ENCODE measurements around the gene ROR1.

The ROR1 gene

GRCh38 chr1:63759778-63760177 lies 14.0 kb upstream of the ROR1 start:
- ATAC-seq = no peak
- TF ChIP-seq, protein P1, sequence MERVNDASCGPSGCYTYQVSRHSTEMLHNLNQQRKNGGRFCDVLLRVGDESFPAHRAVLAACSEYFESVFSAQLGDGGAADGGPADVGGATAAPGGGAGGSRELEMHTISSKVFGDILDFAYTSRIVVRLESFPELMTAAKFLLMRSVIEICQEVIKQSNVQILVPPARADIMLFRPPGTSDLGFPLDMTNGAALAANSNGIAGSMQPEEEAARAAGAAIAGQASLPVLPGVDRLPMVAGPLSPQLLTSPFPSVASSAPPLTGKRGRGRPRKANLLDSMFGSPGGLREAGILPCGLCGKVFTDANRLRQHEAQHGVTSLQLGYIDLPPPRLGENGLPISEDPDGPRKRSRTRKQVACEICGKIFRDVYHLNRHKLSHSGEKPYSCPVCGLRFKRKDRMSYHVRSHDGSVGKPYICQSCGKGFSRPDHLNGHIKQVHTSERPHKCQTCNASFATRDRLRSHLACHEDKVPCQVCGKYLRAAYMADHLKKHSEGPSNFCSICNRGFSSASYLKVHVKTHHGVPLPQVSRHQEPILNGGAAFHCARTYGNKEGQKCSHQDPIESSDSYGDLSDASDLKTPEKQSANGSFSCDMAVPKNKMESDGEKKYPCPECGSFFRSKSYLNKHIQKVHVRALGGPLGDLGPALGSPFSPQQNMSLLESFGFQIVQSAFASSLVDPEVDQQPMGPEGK (CRISPR knock-in tag; IDR thresholded peaks at IDR 0.05; ENCODE audit: borderline replicate concordance) = no peak
- TF ChIP-seq ESRRG (CRISPR knock-in tag; IDR thresholded peaks at IDR 0.05) = no peak
- TF ChIP-seq RARB (CRISPR knock-in tag; IDR thresholded peaks at IDR 0.05) = no peak
- no peak for TF ChIP-seq SNAI2 (CRISPR knock-in tag; IDR thresholded peaks at IDR 0.05)
- no peak for TF ChIP-seq ZFP3 (CRISPR knock-in tag; IDR thresholded peaks at IDR 0.05)
- TF ChIP-seq ISL1 (CRISPR knock-in tag; IDR thresholded peaks at IDR 0.05) = no peak
- no peak for TF ChIP-seq BACH2 (CRISPR knock-in tag; IDR thresholded peaks at IDR 0.05; ENCODE audit: borderline replicate concordance)
- no peak for TF ChIP-seq ZNF70 (CRISPR knock-in tag; IDR thresholded peaks at IDR 0.05)
- TF ChIP-seq, protein P2, sequence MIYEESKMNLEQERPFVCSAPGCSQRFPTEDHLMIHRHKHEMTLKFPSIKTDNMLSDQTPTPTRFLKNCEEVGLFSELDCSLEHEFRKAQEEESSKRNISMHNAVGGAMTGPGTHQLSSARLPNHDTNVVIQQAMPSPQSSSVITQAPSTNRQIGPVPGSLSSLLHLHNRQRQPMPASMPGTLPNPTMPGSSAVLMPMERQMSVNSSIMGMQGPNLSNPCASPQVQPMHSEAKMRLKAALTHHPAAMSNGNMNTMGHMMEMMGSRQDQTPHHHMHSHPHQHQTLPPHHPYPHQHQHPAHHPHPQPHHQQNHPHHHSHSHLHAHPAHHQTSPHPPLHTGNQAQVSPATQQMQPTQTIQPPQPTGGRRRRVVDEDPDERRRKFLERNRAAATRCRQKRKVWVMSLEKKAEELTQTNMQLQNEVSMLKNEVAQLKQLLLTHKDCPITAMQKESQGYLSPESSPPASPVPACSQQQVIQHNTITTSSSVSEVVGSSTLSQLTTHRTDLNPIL (CRISPR knock-in tag; IDR thresholded peaks at IDR 0.05; ENCODE audit: low read depth) = no peak
- no peak for TF ChIP-seq OSR1 (CRISPR knock-in tag; IDR thresholded peaks at IDR 0.05)

DNA sequence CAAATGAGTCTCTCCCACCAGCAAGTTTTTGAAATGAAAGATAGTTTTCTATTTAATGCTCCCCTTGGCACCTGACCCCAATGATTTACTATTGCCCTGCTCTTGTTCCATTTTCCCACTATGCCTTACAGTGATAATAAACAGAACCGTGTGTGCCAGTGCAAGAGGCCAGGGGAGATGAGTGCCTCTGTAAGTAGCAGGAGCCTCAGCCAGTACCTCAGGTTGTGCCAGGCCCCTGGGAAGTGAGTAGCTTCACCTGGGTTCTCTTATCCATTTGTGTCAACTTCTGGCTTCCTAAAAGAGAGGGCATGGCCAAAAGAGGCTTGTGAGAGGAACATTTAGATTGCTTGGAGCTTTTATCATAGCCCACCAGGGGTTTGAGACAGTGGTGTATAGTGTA lies 3.4 kb upstream of the ROR1 start:
- no peak for ATAC-seq
- TF ChIP-seq, protein P3, sequence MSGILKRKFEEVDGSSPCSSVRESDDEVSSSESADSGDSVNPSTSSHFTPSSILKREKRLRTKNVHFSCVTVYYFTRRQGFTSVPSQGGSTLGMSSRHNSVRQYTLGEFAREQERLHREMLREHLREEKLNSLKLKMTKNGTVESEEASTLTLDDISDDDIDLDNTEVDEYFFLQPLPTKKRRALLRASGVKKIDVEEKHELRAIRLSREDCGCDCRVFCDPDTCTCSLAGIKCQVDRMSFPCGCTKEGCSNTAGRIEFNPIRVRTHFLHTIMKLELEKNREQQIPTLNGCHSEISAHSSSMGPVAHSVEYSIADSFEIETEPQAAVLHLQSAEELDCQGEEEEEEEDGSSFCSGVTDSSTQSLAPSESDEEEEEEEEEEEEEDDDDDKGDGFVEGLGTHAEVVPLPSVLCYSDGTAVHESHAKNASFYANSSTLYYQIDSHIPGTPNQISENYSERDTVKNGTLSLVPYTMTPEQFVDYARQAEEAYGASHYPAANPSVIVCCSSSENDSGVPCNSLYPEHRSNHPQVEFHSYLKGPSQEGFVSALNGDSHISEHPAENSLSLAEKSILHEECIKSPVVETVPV (CRISPR knock-in tag; IDR thresholded peaks at IDR 0.05) = no peak
- TF ChIP-seq ZFP30 (CRISPR knock-in tag; IDR thresholded peaks at IDR 0.05) (no peak), TCF4 (CRISPR knock-in tag; IDR thresholded peaks at IDR 0.05; ENCODE audit: borderline replicate concordance) (no peak), TOX (CRISPR knock-in tag; IDR thresholded peaks at IDR 0.05; ENCODE audit: borderline replicate concordance) (no peak), GLIS3 (CRISPR knock-in tag; IDR thresholded peaks at IDR 0.05) (no peak), ZC3H10 (CRISPR knock-in tag; IDR thresholded peaks at IDR 0.05) (no peak), ZNF8 (CRISPR knock-in tag; IDR thresholded peaks at IDR 0.05) (no peak), RARB (CRISPR knock-in tag; IDR thresholded peaks at IDR 0.05) (no peak), ESRRG (CRISPR knock-in tag; IDR thresholded peaks at IDR 0.05) (no peak), SNAI2 (CRISPR knock-in tag; IDR thresholded peaks at IDR 0.05) (no peak), ZFP3 (CRISPR knock-in tag; IDR thresholded peaks at IDR 0.05) (no peak), ZNF70 (CRISPR knock-in tag; IDR thresholded peaks at IDR 0.05) (no peak), ZNF565 (CRISPR knock-in tag; conservative IDR thresholded peaks at IDR 0.05; ENCODE audit: low read depth) (no peak), OSR1 (CRISPR knock-in tag; IDR thresholded peaks at IDR 0.05) (no peak), ARNTL (CRISPR knock-in tag; IDR thresholded peaks at IDR 0.05; ENCODE audit: borderline replicate concordance, low read depth) (no peak), ISL1 (CRISPR knock-in tag; IDR thresholded peaks at IDR 0.05) (no peak)
- TF ChIP-seq, protein P1 (CRISPR knock-in tag; IDR thresholded peaks at IDR 0.05; ENCODE audit: borderline replicate concordance) = no peak
- TF ChIP-seq, protein P4, sequence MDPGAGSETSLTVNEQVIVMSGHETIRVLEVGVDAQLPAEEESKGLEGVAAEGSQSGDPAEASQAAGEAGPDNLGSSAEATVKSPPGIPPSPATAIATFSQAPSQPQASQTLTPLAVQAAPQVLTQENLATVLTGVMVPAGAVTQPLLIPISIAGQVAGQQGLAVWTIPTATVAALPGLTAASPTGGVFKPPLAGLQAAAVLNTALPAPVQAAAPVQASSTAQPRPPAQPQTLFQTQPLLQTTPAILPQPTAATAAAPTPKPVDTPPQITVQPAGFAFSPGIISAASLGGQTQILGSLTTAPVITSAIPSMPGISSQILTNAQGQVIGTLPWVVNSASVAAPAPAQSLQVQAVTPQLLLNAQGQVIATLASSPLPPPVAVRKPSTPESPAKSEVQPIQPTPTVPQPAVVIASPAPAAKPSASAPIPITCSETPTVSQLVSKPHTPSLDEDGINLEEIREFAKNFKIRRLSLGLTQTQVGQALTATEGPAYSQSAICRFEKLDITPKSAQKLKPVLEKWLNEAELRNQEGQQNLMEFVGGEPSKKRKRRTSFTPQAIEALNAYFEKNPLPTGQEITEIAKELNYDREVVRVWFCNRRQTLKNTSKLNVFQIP (CRISPR knock-in tag; IDR thresholded peaks at IDR 0.05; ENCODE audit: borderline replicate concordance, low read depth) = no peak

DNA sequence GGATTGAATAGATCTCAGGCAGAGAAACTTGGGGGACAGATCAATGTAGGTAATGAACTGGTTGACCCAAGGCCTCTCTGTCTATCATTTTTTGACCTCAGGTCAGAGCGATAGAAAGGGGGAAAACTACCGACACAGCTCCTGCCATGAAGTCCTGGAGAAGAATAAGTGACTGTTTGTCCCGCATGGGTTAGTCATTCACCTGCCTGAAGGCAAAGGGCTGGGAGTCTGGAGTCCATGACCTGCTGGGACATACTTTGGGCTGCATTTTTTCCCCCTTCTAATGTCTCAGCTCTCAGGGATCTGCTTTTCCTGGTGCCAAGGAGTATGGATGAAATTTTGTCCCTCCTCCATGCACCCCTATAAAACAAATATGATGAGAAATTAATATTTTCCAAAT lies 1.6 kb upstream of the ROR1 start:
- no peak for ATAC-seq
- TF ChIP-seq ZNF8 (CRISPR knock-in tag; IDR thresholded peaks at IDR 0.05) (no peak), TOX (CRISPR knock-in tag; IDR thresholded peaks at IDR 0.05; ENCODE audit: borderline replicate concordance) (no peak), ZFP30 (CRISPR knock-in tag; IDR thresholded peaks at IDR 0.05) (no peak), CSDC2 (CRISPR knock-in tag; IDR thresholded peaks at IDR 0.05) (no peak), OSR1 (CRISPR knock-in tag; IDR thresholded peaks at IDR 0.05) (no peak), ZNF565 (CRISPR knock-in tag; conservative IDR thresholded peaks at IDR 0.05; ENCODE audit: low read depth) (no peak), TSHZ2 (CRISPR knock-in tag; IDR thresholded peaks at IDR 0.05) (no peak), SNAI2 (CRISPR knock-in tag; IDR thresholded peaks at IDR 0.05) (no peak), ESRRG (CRISPR knock-in tag; IDR thresholded peaks at IDR 0.05) (no peak), ZFP3 (CRISPR knock-in tag; IDR thresholded peaks at IDR 0.05) (no peak)
- TF ChIP-seq, protein P1 (CRISPR knock-in tag; IDR thresholded peaks at IDR 0.05; ENCODE audit: borderline replicate concordance) = no peak
- TF ChIP-seq, protein P4 (CRISPR knock-in tag; IDR thresholded peaks at IDR 0.05; ENCODE audit: borderline replicate concordance, low read depth) = no peak

Data from SK-N-SH treated with all-trans-retinoic acid at 6 μM for 48 hours (cell line).